GM21367 (cell line): ENCODE data around the gene ZFYVE28.
A peak's percentile ranks its signal among the peaks of the same experiment; 100 is the strongest.

Source experiments
- ATAC-seq: cut with Tn5 transposase; IDR thresholded peaks from one replicate; pipeline ENCODE4 v1.9.1; 2021; ENCODE audit not compliant: unreplicated experiment

ZFYVE28 gene

DNA sequence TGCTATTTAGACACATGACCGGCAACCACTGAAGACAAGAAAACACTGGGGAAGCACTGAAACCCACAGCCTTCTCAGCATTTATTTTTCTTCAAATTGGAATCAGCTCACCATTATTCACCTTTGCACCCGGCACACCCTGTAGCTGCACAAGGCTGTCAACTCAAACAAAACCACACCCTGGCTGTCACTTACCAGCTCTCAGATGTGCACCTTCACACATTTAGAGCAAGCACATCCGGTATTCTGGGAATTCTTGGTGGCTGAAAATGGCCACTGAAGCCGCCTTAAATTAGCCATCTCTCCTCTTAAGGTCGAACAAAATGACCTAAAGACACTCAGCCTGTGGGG, 5.9 kb downstream of the ZFYVE28 start:
- ATAC-seq: peak; percentile 21

DNA sequence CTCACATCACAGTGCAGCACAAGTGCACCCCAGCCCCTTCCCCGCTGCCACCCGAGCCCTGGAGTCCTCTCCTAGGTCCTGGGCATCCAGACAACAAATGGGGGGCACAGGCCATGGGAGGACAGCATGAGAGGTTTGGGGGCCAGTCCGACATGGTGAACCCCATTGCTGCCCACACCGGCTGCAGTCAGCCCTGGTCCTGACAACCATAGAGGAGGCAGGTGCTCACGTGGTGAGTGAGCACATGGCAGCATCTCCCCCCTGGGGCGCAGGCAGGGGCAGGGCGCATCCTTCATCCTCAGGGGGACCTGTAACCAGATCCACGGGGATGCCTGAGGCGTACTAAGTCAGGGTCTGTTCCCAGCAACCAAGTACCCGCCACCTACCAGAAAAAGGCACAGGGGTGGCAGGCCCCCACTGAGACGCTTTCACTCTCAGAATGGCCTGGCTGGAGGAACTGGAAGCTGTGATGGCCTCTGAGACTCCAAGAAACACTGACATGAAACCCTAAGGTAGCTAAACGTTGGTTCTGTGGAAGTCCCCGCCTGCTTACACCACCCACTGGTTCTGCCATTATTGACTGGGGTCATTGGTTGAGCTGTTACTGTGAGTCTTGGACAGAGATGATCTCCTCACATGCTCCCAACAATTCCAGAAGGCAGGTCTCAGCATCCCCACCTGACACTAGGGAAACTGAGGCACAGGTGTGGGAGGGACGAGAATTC, 6.5 kb downstream of the ZFYVE28 start:
- ATAC-seq: no peak

DNA sequence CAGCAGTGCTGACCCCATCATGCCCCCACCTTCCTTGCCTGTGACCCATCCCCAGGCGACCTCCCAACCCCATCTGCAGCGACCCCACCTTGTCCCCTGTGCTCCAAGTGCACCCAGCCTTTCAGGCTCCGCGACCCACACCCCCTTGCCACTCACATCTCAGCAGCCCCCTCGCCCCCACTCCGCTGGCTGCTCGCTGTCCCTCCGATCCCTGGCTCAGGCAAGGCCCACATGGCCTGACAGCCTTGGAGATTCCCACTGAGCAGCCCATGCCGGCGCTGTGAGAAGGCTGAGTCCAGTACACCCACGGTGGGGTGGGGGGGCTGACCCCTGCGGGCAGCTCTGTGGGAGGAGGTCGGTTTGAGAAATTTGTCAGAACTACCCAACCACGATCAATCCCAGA, 9.1 kb downstream of the ZFYVE28 start:
- no peak for ATAC-seq

DNA sequence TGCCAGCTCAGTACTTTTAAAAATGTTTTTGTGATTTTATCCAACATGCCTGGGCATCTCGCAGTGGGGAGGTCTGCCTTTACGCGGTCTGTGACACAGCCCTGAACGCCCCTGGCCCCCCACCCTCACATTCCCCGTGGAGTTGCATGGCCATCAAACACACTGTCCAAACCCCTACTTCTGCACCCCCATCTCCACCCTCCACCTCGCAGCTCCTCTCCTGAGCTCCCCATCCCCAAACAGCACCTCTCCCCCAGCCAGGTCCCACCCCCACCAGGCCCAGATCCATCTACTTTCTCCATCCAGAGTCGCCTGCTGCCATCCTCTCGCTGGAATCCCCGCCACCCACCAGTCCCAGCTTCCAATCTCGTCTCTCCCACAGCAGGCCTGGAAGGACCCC, 9.5 kb downstream of the ZFYVE28 start:
- ATAC-seq: no peak

DNA sequence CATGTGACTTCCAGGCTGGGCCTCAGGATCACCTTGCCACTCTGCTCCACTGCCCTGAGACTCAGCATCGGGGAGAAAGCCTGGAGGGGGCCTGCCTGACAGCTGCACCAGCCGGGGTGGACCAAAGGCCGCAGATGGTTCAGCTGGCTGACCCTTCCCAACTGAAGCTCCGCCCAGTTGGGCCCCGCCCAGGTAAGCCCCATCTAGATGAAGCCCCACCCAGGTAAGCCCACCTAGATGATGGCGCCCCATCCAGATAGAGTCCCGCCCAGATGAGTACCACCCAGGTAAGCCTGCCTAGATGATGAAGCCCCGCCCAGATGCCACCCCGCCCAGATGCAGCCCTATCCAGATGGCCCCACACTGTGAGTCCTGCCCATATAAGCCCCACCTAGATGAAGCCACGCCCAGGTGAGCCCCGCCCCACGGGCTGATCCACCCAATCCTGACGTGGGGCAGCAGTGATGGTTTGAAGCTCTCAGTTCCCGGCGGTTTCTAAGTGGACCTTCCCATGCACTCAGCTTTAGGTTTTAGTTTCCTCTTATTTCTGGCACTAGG, 10.0 kb downstream of the ZFYVE28 start:
- no peak for ATAC-seq

DNA sequence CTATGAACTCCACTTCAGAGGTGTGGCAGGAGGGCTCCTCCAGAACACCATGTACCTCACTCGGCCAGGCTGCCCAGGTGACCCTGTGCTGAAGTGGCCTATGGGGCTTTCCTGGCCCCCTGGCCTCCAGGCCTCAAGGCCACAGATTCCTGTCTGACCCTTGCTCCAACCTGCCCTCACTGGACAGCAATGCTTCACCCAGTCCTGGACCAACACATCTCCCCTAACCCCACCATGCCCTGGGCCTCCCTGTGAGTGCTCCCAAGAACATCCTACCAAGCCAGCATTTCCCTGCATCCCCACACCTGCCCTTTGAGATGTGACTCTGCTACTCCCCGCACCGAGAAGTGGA, 10.5 kb downstream of the ZFYVE28 start:
- ATAC-seq: no peak

DNA sequence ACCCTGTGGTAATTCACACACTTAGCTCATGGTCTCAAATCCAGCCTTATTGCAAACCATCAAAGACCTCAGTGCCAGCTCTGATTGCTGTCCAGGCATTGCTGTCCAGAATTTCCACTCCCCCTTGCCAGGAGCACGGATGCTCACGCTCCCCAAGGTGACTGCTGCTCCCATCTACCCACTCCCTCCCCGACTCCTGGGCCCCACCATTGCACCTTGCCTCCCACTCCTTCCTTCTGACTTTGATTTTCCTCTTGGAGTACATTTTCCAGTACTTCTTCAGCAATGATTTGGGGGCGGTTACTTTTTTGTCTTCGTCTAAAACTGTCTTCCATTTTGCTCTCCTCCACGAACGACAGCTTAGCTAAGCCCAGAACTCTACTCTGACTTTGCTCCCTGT, 11.5 kb downstream of the ZFYVE28 start:
- ATAC-seq: no peak

DNA sequence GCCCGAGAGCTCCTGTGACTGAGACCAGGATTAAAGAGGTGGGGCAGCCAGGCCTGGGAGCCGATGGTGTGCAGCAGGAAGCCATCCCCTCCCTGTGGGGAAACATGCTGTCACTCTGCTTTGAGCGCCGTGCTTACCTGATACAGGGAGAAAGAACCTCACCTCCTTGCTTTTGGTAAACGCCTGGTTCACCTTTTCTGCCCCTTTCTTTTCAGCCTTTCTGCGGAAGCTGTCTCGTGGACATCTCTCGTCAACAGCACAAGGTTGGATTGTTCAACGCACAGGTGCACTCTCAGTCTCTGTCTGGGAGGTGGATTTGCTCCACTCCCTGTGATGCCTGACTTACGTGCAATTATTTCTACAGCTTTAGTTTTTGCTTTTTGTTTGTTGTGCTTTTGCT, 12.0 kb downstream of the ZFYVE28 start:
- no peak for ATAC-seq

DNA sequence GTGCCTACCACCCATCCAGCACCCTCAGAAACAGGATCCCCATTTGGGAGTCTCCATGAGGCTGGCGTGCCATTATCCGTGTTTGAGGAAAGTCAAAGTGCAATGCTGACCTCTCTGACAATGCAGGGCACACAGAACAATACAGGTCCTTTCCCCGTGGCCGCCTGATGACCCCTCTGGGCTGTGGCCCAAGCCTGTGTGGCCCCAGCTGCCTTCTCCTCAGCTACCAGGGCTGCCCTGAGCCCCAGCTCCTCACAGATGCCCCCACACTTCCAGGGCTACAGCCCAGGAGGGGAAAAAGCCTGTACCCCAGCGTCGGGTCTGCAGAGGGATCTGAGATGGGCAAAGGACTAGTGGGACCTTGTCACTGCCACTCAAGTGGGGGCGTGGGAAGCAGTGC, 15.5 kb downstream of the ZFYVE28 start:
- no peak for ATAC-seq

DNA sequence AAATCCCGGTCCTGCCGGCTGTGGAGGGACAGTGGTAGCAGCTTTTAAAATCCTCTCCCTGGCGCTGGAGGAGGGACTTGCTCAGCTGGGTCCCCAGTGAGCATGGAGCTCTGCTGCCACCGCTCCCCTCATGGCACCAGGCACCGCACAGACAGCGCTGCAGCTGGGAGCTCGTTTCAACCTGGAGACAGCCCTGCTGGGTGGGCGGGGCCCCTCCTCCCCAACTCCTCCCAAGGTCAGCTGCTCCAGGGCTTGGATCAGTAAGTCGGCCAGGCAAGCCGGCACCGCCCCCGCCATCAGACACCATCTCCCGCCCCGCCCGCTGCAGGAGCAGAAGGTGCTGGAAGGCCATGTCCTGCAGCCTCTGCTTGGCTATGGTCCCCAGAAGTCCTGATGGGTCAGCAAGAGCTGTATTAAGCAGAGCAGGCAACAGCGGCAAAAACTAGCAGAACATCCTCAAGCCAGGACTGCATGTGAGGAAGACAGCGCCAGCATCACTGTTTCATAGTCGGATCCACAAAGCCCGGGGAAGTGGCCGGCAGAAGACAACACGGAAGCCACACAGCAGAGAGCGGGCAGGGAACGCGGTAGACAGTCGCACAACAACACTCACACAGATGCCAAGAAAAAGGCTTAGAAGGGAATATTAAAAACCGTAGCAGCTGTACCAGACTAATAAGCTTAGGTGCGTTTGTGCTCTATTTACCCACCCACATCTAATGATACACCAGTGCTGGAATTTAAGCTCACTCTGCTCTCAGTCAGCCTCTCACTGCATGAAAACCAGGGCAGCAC, 16.2 kb downstream of the ZFYVE28 start:
- no peak for ATAC-seq

DNA sequence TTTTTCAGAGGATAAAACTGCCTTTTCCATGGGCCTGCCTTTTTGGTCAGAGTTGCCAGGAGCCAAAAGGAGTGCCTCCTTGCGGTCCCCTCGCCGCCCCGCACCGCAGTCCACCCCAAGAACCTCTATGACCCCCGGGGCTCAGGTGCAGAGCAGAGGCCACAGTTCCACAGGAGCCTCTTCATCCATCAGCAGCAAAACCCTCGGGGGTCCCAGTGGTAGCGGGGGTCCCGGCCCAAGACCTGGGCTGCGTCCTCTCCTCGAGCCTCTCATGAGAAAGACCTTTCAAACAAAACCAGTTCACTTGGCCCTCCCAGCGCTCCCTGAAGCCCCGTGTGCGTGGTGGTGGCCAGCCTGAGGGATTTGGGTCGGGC, 16.8 kb downstream of the ZFYVE28 start:
- no peak for ATAC-seq

DNA sequence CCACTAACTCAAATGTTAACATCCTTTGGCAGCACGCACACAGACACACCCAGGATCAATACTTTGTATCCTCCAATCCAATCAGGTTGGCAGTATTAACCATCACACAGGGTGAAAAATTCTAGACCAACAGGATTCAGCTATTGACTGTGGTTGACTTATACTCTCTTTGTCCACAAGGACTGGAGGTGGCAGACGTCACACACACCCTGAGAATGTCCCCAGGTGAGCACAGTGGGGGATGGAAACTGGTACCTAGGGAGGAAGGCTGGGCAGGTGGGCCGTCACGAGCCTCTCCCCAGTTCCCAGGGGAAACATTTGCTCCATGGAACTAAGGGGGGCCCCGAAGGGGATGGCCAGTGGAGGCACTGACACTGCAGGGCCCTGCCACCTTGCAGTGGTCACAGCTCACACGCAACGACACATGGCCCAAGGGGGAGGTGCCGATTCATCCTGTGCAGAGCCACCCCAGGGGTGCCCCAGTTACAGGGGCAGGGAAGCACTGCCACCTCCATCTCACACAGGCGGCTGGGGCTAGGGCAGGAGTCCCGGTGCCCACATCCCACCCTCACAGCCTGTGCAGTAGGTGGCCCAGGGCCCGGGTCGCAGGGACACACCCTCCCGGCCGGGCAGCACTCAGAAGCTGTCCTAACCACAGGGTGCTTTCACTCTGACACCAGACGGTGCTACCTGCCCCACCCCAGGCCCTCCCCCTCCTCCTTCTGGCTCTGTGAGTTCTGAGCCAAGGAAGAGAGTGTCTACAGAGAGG, 17.4 kb downstream of the ZFYVE28 start:
- ATAC-seq: no peak

DNA sequence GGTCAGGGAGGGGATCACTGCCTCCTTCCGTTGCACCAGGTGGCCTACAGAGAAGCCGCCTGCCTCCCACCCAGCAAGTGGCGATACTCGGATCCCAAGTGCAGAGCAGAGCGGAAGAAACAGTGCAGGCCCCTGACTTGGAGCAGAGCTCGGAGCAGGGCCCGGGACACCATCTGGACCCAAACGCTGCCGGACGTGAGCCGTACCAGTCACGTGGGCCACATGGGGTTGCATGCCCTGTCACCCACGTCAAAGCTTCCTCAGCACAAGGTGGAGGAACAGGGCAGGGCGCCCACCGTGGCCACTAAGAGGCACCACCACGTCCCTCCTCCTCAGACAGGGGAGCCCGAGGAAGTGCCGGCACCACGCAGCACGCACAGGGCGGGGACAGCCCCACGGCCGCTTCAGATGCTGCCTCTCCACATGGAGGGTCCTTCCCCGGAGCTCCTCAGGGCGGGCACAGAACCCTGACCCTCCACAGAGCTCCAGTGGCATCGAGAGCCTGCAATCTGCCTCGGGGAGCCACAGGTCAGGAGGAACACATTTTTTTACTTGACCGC, 18.7 kb downstream of the ZFYVE28 start:
- no peak for ATAC-seq

DNA sequence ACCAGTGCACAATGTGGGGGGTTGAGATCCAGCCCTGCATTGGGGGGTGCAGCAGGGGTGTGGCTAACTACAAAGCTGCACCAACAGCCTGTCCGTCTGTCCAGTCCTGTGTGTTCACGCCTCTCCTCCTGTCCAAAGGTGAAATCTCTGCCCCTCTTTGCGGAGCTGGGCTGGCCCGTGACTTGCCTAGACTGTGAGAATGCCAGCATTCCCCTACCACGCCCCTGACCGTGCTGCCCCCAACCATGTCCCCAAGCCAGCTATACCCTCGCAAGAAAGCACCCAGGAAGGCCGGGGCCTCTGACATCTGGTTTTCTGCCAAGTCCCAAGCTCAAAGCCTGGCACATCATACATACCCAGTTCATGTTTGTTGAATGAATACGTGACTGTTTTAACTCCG, 19.2 kb downstream of the ZFYVE28 start:
- no peak for ATAC-seq

DNA sequence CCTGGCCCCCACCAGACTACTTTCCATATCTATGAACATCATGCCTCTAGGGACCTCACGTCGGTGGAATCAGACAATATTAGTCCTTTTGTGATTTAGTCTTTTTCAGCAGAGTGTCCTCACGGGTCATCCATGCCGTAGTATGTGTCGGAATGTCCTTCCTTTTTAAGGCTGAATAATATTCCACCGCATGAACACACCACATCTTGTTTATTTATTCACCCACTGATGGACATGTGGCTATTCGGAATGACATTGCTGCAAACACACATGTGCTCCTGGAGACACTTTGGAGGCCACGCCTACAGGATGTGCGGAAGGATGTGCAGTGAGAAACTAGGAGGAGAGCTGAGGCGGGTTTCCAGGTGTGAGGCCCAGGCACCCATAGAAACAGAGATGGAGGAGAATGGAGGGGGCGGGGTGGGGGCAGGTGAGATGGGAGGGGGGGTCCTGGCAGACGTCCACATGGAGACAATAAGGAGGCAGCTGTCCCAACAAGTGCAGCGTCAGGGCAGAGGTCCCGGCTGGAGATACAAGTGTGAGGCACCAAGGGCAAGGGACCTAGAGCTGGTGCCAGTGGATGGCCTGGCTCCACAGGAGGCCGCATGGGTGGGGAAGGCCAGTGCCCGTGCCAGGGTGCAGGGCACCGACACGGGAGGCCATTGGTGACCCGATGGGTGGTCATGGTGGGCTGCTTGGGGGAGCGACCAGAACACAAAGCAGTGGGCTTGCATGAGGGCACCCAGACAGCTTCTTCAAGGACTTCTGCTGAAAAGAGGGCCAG, 20.7 kb downstream of the ZFYVE28 start:
- ATAC-seq: no peak

DNA sequence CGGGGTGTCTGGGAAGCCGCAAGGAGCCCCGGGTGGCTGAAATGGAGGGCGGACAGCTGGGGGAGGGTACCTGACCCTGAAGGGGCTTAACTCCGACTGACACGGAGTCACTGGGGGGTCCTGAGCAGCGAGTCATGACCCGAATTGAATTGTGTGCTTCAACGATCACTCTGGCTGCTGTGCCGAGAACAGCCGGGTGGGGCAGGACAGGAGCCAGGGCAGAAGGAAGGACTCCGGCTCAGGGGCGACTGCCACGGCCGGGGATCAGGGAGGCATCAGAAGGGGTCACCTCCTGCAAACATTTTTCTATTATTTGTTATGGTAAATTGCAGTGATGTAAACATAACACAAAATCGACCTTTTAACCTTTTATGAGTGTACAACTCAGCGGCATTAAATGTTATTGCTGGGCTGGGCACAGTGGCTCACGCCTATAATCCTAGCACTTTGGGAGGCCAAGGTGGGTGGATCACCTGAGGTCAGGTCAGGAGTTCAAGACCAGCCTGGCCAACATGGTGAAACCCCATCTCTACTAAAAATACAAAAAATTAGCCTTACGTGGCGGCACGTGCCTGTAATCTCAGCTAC, 21.6 kb downstream of the ZFYVE28 start:
- no peak for ATAC-seq

DNA sequence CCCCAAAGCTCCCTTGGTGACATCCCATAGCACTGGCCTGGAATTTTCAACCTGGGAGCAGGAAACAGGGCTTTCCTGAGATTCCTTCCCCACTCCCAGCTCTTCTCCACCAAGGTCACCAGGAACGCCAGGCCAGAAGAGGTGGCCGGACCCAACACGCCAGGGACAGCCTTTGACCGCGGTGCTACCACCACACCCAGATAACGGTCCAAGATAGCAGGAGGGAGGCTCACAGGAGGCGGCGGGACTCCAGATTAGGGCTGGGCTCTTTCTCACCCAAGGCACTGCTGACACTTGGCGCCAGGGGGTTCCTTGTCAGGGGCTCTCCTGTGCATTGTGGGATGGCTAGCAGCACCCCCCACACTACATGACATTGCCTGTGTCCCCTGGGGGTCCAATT, 22.9 kb downstream of the ZFYVE28 start:
- ATAC-seq: no peak

DNA sequence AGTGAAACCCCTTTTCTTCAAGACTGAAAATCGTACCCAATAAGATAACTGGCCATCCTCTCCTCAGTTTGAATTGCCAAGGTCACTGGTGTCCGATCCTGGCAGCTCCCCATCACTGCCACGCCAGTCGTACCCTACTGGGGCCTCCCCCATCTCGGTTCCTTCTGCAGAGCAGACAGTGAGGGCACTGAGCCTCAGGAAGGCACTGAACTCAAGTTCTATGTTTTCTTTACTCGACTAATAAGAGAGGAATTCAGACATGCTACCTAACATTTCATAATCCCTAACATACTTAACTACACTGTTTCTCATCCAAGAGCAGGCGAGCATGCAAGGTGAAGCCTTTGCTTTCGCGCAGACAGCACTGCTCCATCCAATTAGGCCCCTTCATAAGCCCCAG, 23.4 kb downstream of the ZFYVE28 start:
- no peak for ATAC-seq

DNA sequence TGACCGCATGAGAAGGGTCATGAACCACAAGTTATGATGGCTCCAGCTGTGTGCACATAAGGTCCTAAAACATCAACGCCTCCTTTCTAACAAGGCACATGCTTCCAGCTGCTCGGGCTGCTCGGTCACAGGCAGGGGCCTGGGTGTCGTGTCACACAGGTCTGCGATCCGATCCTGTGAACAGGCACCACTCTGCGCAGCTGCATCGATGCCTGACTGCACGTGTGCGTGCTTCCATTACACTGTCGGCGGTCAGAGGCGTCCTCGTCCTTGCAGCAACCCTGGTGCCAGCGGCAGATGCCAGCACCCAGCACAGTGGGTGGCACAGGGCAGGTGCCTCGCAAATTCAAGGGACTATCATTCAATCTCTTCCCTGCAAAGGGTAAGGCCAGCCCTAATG, 23.9 kb downstream of the ZFYVE28 start:
- no peak for ATAC-seq
